ENCODE data around the gene LPO. TPM values are rescaled to one million over a fixed set of nuclear protein-coding genes. Genes with fewer than 3 reads are reported as not detected.

LPO gene
- total and polyA plus RNA-seq, 2 donors (not counting 1 experiment from before 2014, with no cell fraction given), result not detected

DNA sequence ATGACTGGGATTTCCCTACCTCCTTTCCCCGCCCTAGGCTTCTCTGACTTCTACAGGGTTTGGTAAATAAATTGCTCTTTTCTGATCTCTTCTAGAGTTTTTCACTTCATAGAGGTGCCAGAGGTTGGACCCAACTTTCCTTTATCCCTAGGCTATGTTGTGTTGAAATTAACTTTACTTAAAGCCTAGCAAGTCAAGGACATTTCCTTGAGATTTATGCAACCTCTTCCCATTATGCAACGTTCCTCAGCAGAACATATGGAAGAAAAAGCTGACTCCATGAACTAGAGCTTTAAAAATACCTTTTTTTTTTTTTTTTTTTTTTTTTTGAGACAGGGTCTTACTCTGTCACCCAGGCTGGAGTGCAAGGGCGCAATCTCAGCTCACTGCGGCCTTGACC lies 26.9 kb downstream of the LPO start:
- no peak for DNase-seq (ENCODE audit: low read depth in 2 of 2)
- Histone ChIP-seq H3K27ac (ENCODE audit: insufficient read depth, low read length) (no peak overlapping the region), H3K79me2 (ENCODE audit: control insufficient read depth, insufficient read depth, low read length) (no peaks in the 10 kb centered on the region), H3K27me3 (ENCODE audit: control insufficient read depth, insufficient read depth, low read length) (peaks cover 2% of the 10 kb centered on the region), H3K9ac (ENCODE audit: insufficient read depth, low read length) (no peak overlapping the region), H4K20me1 (ENCODE audit: control insufficient read depth, extremely low read depth, insufficient read depth, low read length) (no peaks in the 10 kb centered on the region), H3K9me3 (ENCODE audit: control insufficient read depth, insufficient read depth, low read depth, low read length) (no peaks in the 10 kb centered on the region), H3K4me3 (replicated peaks in 1 of 4; ENCODE audit: control extremely low read depth in 1 of 4, insufficient read depth in 1 of 4, low read depth in 3 of 4, low read length in 4 of 4) (no peak overlapping the region), H2AFZ (ENCODE audit: low read length) (no peak overlapping the region), H3K36me3 (ENCODE audit: control insufficient read depth, insufficient read depth, low read length) (no peaks in the 10 kb centered on the region), H3K4me1 (ENCODE audit: control insufficient read depth, extremely low read depth, insufficient read depth, low read length) (no peaks in the 10 kb centered on the region), H3K4me2 (ENCODE audit: extremely low read depth, insufficient read depth, low read length) (no peak overlapping the region)
- TF ChIP-seq EZH2 (IDR thresholded peaks at IDR 0.05; ENCODE audit: low read length, missing control alignments), result no peak
- TF ChIP-seq, protein P1, sequence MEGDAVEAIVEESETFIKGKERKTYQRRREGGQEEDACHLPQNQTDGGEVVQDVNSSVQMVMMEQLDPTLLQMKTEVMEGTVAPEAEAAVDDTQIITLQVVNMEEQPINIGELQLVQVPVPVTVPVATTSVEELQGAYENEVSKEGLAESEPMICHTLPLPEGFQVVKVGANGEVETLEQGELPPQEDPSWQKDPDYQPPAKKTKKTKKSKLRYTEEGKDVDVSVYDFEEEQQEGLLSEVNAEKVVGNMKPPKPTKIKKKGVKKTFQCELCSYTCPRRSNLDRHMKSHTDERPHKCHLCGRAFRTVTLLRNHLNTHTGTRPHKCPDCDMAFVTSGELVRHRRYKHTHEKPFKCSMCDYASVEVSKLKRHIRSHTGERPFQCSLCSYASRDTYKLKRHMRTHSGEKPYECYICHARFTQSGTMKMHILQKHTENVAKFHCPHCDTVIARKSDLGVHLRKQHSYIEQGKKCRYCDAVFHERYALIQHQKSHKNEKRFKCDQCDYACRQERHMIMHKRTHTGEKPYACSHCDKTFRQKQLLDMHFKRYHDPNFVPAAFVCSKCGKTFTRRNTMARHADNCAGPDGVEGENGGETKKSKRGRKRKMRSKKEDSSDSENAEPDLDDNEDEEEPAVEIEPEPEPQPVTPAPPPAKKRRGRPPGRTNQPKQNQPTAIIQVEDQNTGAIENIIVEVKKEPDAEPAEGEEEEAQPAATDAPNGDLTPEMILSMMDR (conservative IDR thresholded peaks at IDR 0.05 in 1 of 2, IDR thresholded peaks at IDR 0.05 in 1 of 2; ENCODE audit: low read depth in 1 of 2, low read length in 2 of 2), result no peak

DNA sequence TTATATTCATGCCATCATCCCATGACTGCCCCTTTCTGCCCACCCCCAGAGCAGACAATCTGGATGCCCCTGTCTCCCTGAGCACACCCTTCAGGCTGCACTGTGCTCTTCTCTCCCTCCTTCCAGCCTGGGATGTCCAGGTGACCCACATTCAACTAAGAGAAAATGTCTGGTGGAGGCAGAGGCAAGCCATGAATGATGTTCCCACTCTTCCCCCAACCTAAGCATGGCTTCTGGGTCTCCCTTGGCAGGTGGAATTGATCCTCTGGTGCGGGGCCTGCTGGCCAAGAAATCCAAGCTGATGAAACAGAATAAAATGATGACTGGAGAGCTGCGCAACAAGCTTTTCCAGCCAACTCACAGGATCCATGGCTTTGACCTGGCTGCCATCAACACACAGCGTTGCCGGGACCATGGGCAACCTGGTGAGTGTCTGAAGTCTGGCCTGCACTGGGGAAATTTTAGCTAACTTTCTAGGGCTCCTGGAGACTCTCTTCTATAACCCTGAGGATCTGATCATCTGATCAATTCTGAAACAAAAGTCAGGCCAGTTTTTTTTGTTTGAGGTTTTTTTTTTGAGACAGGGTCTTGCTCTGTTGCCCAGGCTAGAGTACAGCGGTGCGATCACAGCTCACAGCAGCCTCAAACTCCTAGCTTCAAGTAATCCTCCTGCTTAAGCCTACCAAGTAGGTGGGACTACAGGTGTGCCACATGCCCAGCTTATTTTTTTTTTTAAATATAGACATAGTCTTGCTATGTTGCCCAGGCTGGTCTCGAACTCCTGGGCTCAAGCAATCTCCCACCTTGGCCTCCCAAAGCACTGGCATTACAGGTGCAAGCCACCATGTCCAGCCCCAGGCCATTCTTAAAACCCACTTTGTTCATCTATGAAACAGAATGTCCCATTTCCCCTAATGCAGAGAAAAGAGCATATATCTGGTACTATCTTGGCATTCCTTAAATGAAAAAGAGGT lies 27.8 kb downstream of the LPO start:
- Histone ChIP-seq H3K4me2 (ENCODE audit: extremely low read depth, insufficient read depth, low read length) (no peak overlapping the region), H3K4me3 (replicated peaks in 1 of 4; ENCODE audit: control extremely low read depth in 1 of 4, insufficient read depth in 1 of 4, low read depth in 3 of 4, low read length in 4 of 4) (no peak overlapping the region), H3K27ac (ENCODE audit: insufficient read depth, low read length) (no peak overlapping the region), H3K9ac (ENCODE audit: insufficient read depth, low read length) (no peak overlapping the region), H3K9me3 (ENCODE audit: control insufficient read depth, insufficient read depth, low read depth, low read length) (no peaks in the 10 kb centered on the region), H3K4me1 (ENCODE audit: control insufficient read depth, extremely low read depth, insufficient read depth, low read length) (no peaks in the 10 kb centered on the region), H4K20me1 (ENCODE audit: control insufficient read depth, extremely low read depth, insufficient read depth, low read length) (no peaks in the 10 kb centered on the region), H3K79me2 (ENCODE audit: control insufficient read depth, insufficient read depth, low read length) (no peaks in the 10 kb centered on the region), H3K27me3 (ENCODE audit: control insufficient read depth, insufficient read depth, low read length) (peaks cover 2% of the 10 kb centered on the region), H2AFZ (ENCODE audit: low read length) (no peak overlapping the region), H3K36me3 (ENCODE audit: control insufficient read depth, insufficient read depth, low read length) (no peaks in the 10 kb centered on the region)
- TF ChIP-seq, protein P1 (conservative IDR thresholded peaks at IDR 0.05 in 1 of 2, IDR thresholded peaks at IDR 0.05 in 1 of 2; ENCODE audit: low read depth in 1 of 2, low read length in 2 of 2), result no peak
- no peak for TF ChIP-seq EZH2 (IDR thresholded peaks at IDR 0.05; ENCODE audit: low read length, missing control alignments)
- no peak for DNase-seq (ENCODE audit: low read depth in 2 of 2)

DNA sequence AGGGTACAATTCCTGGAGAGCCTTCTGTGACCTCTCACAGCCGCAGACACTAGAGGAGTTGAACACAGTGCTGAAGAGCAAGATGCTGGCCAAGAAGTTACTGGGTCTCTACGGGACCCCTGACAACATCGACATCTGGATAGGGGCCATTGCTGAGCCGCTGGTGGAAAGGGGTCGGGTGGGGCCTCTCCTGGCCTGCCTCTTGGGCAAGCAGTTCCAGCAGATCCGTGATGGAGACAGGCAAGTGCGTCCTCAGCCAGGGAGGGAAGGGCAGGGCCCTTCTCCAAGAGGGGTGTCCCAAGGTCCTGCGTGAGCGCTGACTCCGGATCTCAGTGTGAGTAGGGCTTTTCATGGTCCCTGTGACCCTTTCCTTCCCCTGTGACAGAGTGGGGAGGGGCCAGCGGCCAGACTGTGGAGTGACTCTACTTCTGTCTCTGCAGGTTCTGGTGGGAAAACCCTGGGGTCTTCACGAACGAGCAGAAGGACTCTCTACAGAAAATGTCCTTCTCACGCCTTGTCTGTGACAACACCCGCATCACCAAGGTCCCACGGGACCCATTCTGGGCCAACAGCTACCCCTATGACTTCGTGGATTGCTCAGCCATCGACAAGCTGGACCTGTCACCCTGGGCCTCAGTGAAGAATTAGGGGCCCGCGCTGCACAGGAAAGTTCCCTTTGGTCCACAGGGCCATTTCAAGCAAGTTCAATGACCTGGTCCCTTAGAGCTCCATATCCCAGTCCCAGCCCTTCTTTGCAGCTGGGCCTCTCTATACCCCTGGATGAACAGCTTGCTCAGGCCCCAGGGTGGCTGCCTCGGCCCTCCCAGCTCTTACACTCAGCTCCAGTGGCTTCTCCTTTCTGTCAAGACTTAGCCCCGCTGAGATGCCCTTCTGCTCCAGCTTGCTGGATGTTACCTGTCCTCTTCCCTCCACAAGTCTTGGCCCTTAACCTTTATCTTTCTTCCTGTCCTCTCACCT lies 29.3 kb downstream of the LPO start:
- Histone ChIP-seq H3K36me3 (ENCODE audit: control insufficient read depth, insufficient read depth, low read length) (no peaks in the 10 kb centered on the region), H3K27ac (ENCODE audit: insufficient read depth, low read length) (no peak overlapping the region), H3K4me2 (ENCODE audit: extremely low read depth, insufficient read depth, low read length) (no peak overlapping the region), H3K79me2 (ENCODE audit: control insufficient read depth, insufficient read depth, low read length) (no peaks in the 10 kb centered on the region), H4K20me1 (ENCODE audit: control insufficient read depth, extremely low read depth, insufficient read depth, low read length) (no peaks in the 10 kb centered on the region), H3K9me3 (ENCODE audit: control insufficient read depth, insufficient read depth, low read depth, low read length) (no peaks in the 10 kb centered on the region), H3K4me1 (ENCODE audit: control insufficient read depth, extremely low read depth, insufficient read depth, low read length) (no peaks in the 10 kb centered on the region), H3K9ac (ENCODE audit: insufficient read depth, low read length) (no peak overlapping the region), H3K4me3 (replicated peaks in 1 of 4; ENCODE audit: control extremely low read depth in 1 of 4, insufficient read depth in 1 of 4, low read depth in 3 of 4, low read length in 4 of 4) (no peak overlapping the region), H3K27me3 (ENCODE audit: control insufficient read depth, insufficient read depth, low read length) (peaks cover 2% of the 10 kb centered on the region), H2AFZ (ENCODE audit: low read length) (no peak overlapping the region)
- DNase-seq (ENCODE audit: low read depth in 2 of 2), result no peak
- TF ChIP-seq, protein P1 (conservative IDR thresholded peaks at IDR 0.05 in 1 of 2, IDR thresholded peaks at IDR 0.05 in 1 of 2; ENCODE audit: low read depth in 1 of 2, low read length in 2 of 2), result no peak
